ENCODE measurements around the gene KIF25. TPM values are rescaled to one million over a fixed set of nuclear protein-coding genes. Genes with fewer than 3 reads are reported as not detected.

The KIF25 gene
- total RNA-seq, 1 experiment from 2014 or later, result 0.59 TPM

GRCh38 chr6:167978607-167979006 lies 18.9 kb upstream of the KIF25 start:
- Histone ChIP-seq H3K9me3 (ENCODE audit: control insufficient read depth, low read depth, low read length) (no peaks in the 10 kb centered on the region), H3K18ac (ENCODE audit: insufficient read length, low read depth, low read length) (no peak overlapping the region), H3T11ph (ENCODE audit: low read length) (no peak overlapping the region), H2AFZ (ENCODE audit: low read length) (no peak overlapping the region), H2BK5ac (ENCODE audit: insufficient read length, low read length) (no peak overlapping the region), H3K27me3 (ENCODE audit: insufficient read depth, low read length) (no peaks in the 10 kb centered on the region), H3K4ac (ENCODE audit: low read depth, low read length) (no peak overlapping the region), H3K56ac (ENCODE audit: insufficient read length, low read depth, low read length) (no peak overlapping the region), H3K79me1 (ENCODE audit: insufficient read depth, low read depth, low read length, poor library complexity, severe bottlenecking) (no peaks in the 10 kb centered on the region), H4K5ac (ENCODE audit: insufficient read length, low read depth, low read length) (no peak overlapping the region), H4K8ac (replicated peaks; ENCODE audit: insufficient read length, low read depth, low read length) (no peak overlapping the region), H4K20me1 (ENCODE audit: control insufficient read depth, insufficient read depth, insufficient read length) (no peaks in the 10 kb centered on the region), H3K9ac (ENCODE audit: extremely low read depth, insufficient read length, low read length) (no peak overlapping the region), H3K79me2 (ENCODE audit: insufficient read depth, low read length) (no peaks in the 10 kb centered on the region), H3K23me2 (ENCODE audit: insufficient read length, low read depth, low read length, poor library complexity, severe bottlenecking) (no peaks in the 10 kb centered on the region), H3K14ac (ENCODE audit: insufficient read depth, low read length) (no peak overlapping the region), H3K23ac (ENCODE audit: insufficient read length, low read depth, low read length) (no peak overlapping the region), H4K91ac (ENCODE audit: insufficient read length, low read depth, low read length) (no peak overlapping the region), H2BK120ac (ENCODE audit: low read depth, low read length, poor library complexity, severe bottlenecking) (no peak overlapping the region), H3K4me1 (ENCODE audit: insufficient read depth, low read length) (no peaks in the 10 kb centered on the region), H2AK5ac (ENCODE audit: insufficient read length, low read length) (no peak overlapping the region), H2BK15ac (ENCODE audit: low read depth, low read length) (no peak overlapping the region), H2BK12ac (ENCODE audit: insufficient read length, low read depth, low read length) (no peak overlapping the region), H3K27ac (ENCODE audit: insufficient read length, low read depth, low read length) (no peak overlapping the region), H3K4me2 (ENCODE audit: insufficient read depth, insufficient read length, low read length) (no peak overlapping the region), H2BK20ac (ENCODE audit: low read depth, low read length, poor library complexity, severe bottlenecking) (no peak overlapping the region)
- Mint-ChIP-seq H3K4me3 (no peak overlapping the region), H3K4me1 (peaks cover 5 to 8% of the 10 kb centered on the region in 2 experiments), H3K36me3 (ENCODE audit: insufficient read depth in 1 of 3, low read depth in 3 of 3) (peaks cover 3 to 4% (median 3%) of the 10 kb centered on the region in 3 experiments; a peak in 2 of 7 replicates), H3K9me3 (peaks cover under 1 to 4% of the 10 kb centered on the region in 2 experiments; a peak in 3 of 5 replicates), H3K27me3 (ENCODE audit: low read depth) (no peaks in the 10 kb centered on the region), H3K27ac (no peak overlapping the region; a peak in 1 of 7 replicates)
- no peak for DNase-seq
- TF ChIP-seq CTCF (conservative IDR thresholded peaks at IDR 0.05), result no peak
- WGBS (ENCODE audit: extremely low coverage, insufficient read length, low lambda C conversion rate), result no CpG with 5 or more reads among the region's 7 CpGs

All from H9 (cell line).